Activated naive CD8-positive, alpha-beta T cell treated with anti-CD3 and anti-CD28 coated beads, Interleukin-2, amount 50 U/mL, for 16 hours (primary cell): ENCODE data around the gene HECA.
"Not testable (repeated sequence)": the region's sequence is repeated elsewhere in the genome, so short reads cannot be mapped to it uniquely, and the experiment has no call there.

Experiments used
- DNase-seq: peaks from one replicate; pipeline ENCODE4 v3.0.0-alpha.2; 2020; ENCODE audit warnings: low read depth, low spot score

The HECA gene

GRCh38 chr6:139204978-139205377 is 70.1 kb downstream of the HECA start:
- no peak for DNase-seq

- no peak for DNase-seq
Measured at GRCh38 chr6:139205843-139206242, 71.0 kb downstream of the HECA start.

GRCh38 chr6:139210766-139211165 is 75.9 kb downstream of the HECA start:
- not testable (repeated sequence) for DNase-seq

GRCh38 chr6:139212460-139212859 is 77.6 kb downstream of the HECA start:
- DNase-seq: not testable (repeated sequence)

- peak; percentile 38 for DNase-seq
Measured at GRCh38 chr6:139219271-139219729, 84.4 kb downstream of the HECA start.

GRCh38 chr6:139219746-139220145 is 84.9 kb downstream of the HECA start:
- no peak for DNase-seq

- not testable (repeated sequence) for DNase-seq
Measured at GRCh38 chr6:139228387-139228786, 93.5 kb downstream of the HECA start.
